ACC112 (cell line): ENCODE data around the gene PIGO.

Experiments
- H2AFZ ChIP-seq: fragments of 200-600 bp; sonication (generic); one replicate; pipeline ENCODE4 v1.6.0; 2017; ENCODE audit warnings: antibody characterized with exemption, low read length; ENCODE audit not compliant: unreplicated experiment
- H3K27ac ChIP-seq: fragments of 200-600 bp; sonication (generic); 2 replicates; pipeline ENCODE4 v1.5.1; 2014; ENCODE audit warnings: low read depth, mild to moderate bottlenecking, antibody characterized with exemption, low read length, moderate library complexity
- H3K27me3 ChIP-seq: fragments of 200-600 bp; sonication (generic); 2 replicates; pipeline ENCODE4 v1.6.1; 2014; ENCODE audit warnings: mild to moderate bottlenecking, antibody characterized with exemption, low read length, moderate library complexity, mixed read lengths; ENCODE audit not compliant: insufficient read depth
- H3K36me3 ChIP-seq: fragments of 200-600 bp; sonication (generic); 2 replicates; pipeline ENCODE4 v1.6.1; 2016; ENCODE audit warnings: mild to moderate bottlenecking, antibody characterized with exemption, low read length, moderate library complexity, mixed read lengths; ENCODE audit not compliant: insufficient read depth
- H3K4me1 ChIP-seq: fragments of 200-600 bp; sonication (generic); one replicate; pipeline ENCODE4 v1.6.1; 2016; ENCODE audit warnings: low read length, mixed read lengths; ENCODE audit not compliant: insufficient read depth, unreplicated experiment, control insufficient read depth
- H3K4me3 ChIP-seq: fragments of 200-600 bp; sonication (generic); 2 replicates; pipeline ENCODE4 v1.5.1; 2014; ENCODE audit warnings: mild to moderate bottlenecking, low read depth, low read length
- H3K79me2 ChIP-seq: fragments of 200-600 bp; sonication (generic); one replicate; pipeline ENCODE4 v1.6.0; 2016; ENCODE audit warnings: low read length; ENCODE audit not compliant: control insufficient read depth, unreplicated experiment, insufficient read depth

Gene PIGO

GRCh38 chr9:35114113-35114839, 17.9 kb upstream of the PIGO start:
- Histone ChIP-seq H3K27me3 (no peaks in the 10 kb centered on the region), H3K79me2 (peaks cover 41% of the 10 kb centered on the region), H2AFZ (no peak overlapping the region), H3K4me3 (peak overlapping the region; percentile 88), H3K4me1 (peaks cover 41% of the 10 kb centered on the region), H3K27ac (peak overlapping the region; percentile 92), H3K36me3 (no peaks in the 10 kb centered on the region)

- no peaks in the 10 kb centered on the region for H3K27me3 ChIP-seq
- H3K4me1 ChIP-seq = peaks cover 45% of the 10 kb centered on the region
- H3K27ac ChIP-seq = peak overlapping the region; percentile 93
- H2AFZ ChIP-seq = peak overlapping the region; percentile 8
- H3K36me3 ChIP-seq = no peaks in the 10 kb centered on the region
- peak overlapping the region; percentile 74 for H3K4me3 ChIP-seq
- H3K79me2 ChIP-seq = peaks cover 49% of the 10 kb centered on the region
These were observed 16.0 kb upstream of the PIGO start for GRCh38 chr9:35112257-35113020.

GRCh38 chr9:35111001-35111933, 14.9 kb upstream of the PIGO start:
- Histone ChIP-seq H2AFZ (peak overlapping the region; percentile 28), H3K27me3 (no peaks in the 10 kb centered on the region), H3K4me3 (peak overlapping the region; percentile 84), H3K79me2 (peaks cover 49% of the 10 kb centered on the region), H3K36me3 (peaks cover 3% of the 10 kb centered on the region; the same call in 1 of the 2 replicates), H3K4me1 (peaks cover 45% of the 10 kb centered on the region), H3K27ac (peak overlapping the region; percentile 93)

GRCh38 chr9:35110327-35110761, 14.0 kb upstream of the PIGO start:
- Histone ChIP-seq H3K4me3 (peak overlapping the region; percentile 84), H3K27me3 (no peaks in the 10 kb centered on the region), H3K36me3 (peaks cover 7% of the 10 kb centered on the region; the same call in 1 of the 2 replicates), H2AFZ (peak overlapping the region; percentile 28), H3K4me1 (peaks cover 45% of the 10 kb centered on the region), H3K79me2 (peaks cover 48% of the 10 kb centered on the region), H3K27ac (peak overlapping the region; percentile 69)

GRCh38 chr9:35108946-35109575, 12.7 kb upstream of the PIGO start:
- Histone ChIP-seq H3K27me3 (no peaks in the 10 kb centered on the region), H3K36me3 (peaks cover 7% of the 10 kb centered on the region; the same call in 1 of the 2 replicates), H3K79me2 (peaks cover 38% of the 10 kb centered on the region), H3K27ac (no peak overlapping the region), H3K4me3 (no peak overlapping the region), H2AFZ (no peak overlapping the region), H3K4me1 (peaks cover 38% of the 10 kb centered on the region)

- H3K27me3 ChIP-seq = no peaks in the 10 kb centered on the region
- no peak overlapping the region for H2AFZ ChIP-seq
- peaks cover 39% of the 10 kb centered on the region for H3K4me1 ChIP-seq
- H3K4me3 ChIP-seq = no peak overlapping the region
- H3K27ac ChIP-seq = no peak overlapping the region
- peaks cover 7% of the 10 kb centered on the region; the same call in 1 of the 2 replicates for H3K36me3 ChIP-seq
- H3K79me2 ChIP-seq = peaks cover 34% of the 10 kb centered on the region
These were observed 12.1 kb upstream of the PIGO start for GRCh38 chr9:35108461-35108860.

- Histone ChIP-seq H3K36me3 (peaks cover 7% of the 10 kb centered on the region; the same call in 1 of the 2 replicates), H3K79me2 (peaks cover 31% of the 10 kb centered on the region), H2AFZ (no peak overlapping the region), H3K27ac (no peak overlapping the region), H3K4me3 (no peak overlapping the region), H3K27me3 (no peaks in the 10 kb centered on the region), H3K4me1 (peaks cover 33% of the 10 kb centered on the region)
These were observed 11.2 kb upstream of the PIGO start for GRCh38 chr9:35107297-35108290.

- Histone ChIP-seq H3K27me3 (no peaks in the 10 kb centered on the region), H3K79me2 (peaks cover 44% of the 10 kb centered on the region), H3K36me3 (peaks cover 7% of the 10 kb centered on the region; the same call in 1 of the 2 replicates), H3K4me3 (no peak overlapping the region), H2AFZ (no peak overlapping the region), H3K27ac (no peak overlapping the region), H3K4me1 (peaks cover 33% of the 10 kb centered on the region)
These were observed 9.9 kb upstream of the PIGO start for GRCh38 chr9:35106343-35106730.
